Activated naive CD8-positive, alpha-beta T cell treated with anti-CD3 and anti-CD28 coated beads, Interleukin-2, amount 50 U/mL, for 16 hours (primary cell): Measurements from ENCODE around the gene LPCAT1.
"Not testable (repeated sequence)": the region's sequence is repeated elsewhere in the genome, so short reads cannot be mapped to it uniquely, and the experiment has no call there.

Experiments used
- DNase-seq: peaks from one replicate; pipeline ENCODE4 v3.0.0-alpha.2; 2020; ENCODE audit warnings: low read depth, low spot score

Gene LPCAT1

GRCh38 chr5:1509346-1510085, 14.2 kb downstream of the LPCAT1 start:
- DNase-seq: no peak

GRCh38 chr5:1508659-1509290, 15.0 kb downstream of the LPCAT1 start:
- no peak for DNase-seq

GRCh38 chr5:1507961-1508658, 15.7 kb downstream of the LPCAT1 start:
- no peak for DNase-seq

- no peak for DNase-seq
These were observed 16.3 kb downstream of the LPCAT1 start for GRCh38 chr5:1507457-1507856.

GRCh38 chr5:1507014-1507375, 16.8 kb downstream of the LPCAT1 start:
- DNase-seq: no peak

- no peak for DNase-seq
These were observed 17.3 kb downstream of the LPCAT1 start for GRCh38 chr5:1506242-1507013.

GRCh38 chr5:1505506-1506241, 18.1 kb downstream of the LPCAT1 start:
- no peak for DNase-seq

- DNase-seq: not testable (repeated sequence)
These were observed 18.7 kb downstream of the LPCAT1 start for GRCh38 chr5:1505089-1505488.

GRCh38 chr5:1504617-1505016, 19.1 kb downstream of the LPCAT1 start:
- no peak for DNase-seq

GRCh38 chr5:1504069-1504595, 19.6 kb downstream of the LPCAT1 start:
- DNase-seq: no peak

GRCh38 chr5:1503241-1504068, 20.3 kb downstream of the LPCAT1 start:
- no peak for DNase-seq

GRCh38 chr5:1502737-1503120, 21.0 kb downstream of the LPCAT1 start:
- DNase-seq: no peak

- no peak for DNase-seq
These were observed 21.6 kb downstream of the LPCAT1 start for GRCh38 chr5:1502046-1502736.

GRCh38 chr5:1501372-1502045, 22.3 kb downstream of the LPCAT1 start:
- DNase-seq: no peak

GRCh38 chr5:1500411-1501091, 23.2 kb downstream of the LPCAT1 start:
- no peak for DNase-seq

- no peak for DNase-seq
These were observed 23.9 kb downstream of the LPCAT1 start for GRCh38 chr5:1499851-1500250.

- DNase-seq: no peak
These were observed 24.9 kb downstream of the LPCAT1 start for GRCh38 chr5:1498623-1499416.
